HEK293 (cell line): ENCODE measurements around the gene IGF2R.

Experiments
- CTCF ChIP-seq: fragments of 450-650 bp; formaldehyde crosslinking; IDR thresholded peaks from 2 replicates; pipeline ENCODE4 v1.5.1; 2016; ENCODE audit warnings: missing biosample characterization, missing genetic modification characterization
- PBX3 ChIP-seq: sonication (generic); formaldehyde crosslinking; IDR thresholded peaks from 2 replicates; pipeline ENCODE4 v1.8.1; 2022; ENCODE audit warnings: mild to moderate bottlenecking, moderate library complexity, missing genetic modification reagents
- REST ChIP-seq: fragments of 450-650 bp; formaldehyde crosslinking; IDR thresholded peaks from 2 replicates; pipeline ENCODE4 v1.5.1; 2016; ENCODE audit warnings: missing biosample characterization, missing genetic modification characterization
- YY1 ChIP-seq: fragments of 450-650 bp; formaldehyde crosslinking; IDR thresholded peaks from 2 replicates; pipeline ENCODE4 v1.5.1; 2018; ENCODE audit warnings: missing biosample characterization, missing genetic modification characterization
- ZNF148 ChIP-seq: fragments of 450-650 bp; formaldehyde crosslinking; IDR thresholded peaks from 2 replicates; pipeline ENCODE4 v1.5.0; 2017; ENCODE audit warnings: missing biosample characterization, missing genetic modification characterization, borderline replicate concordance
- ZNF585B ChIP-seq: fragments of 450-650 bp; formaldehyde crosslinking; IDR thresholded peaks from 2 replicates; pipeline ENCODE4 v1.5.1; 2016; ENCODE audit warnings: missing biosample characterization, missing genetic modification characterization

- no peak for TF ChIP-seq PBX3
- no peak for TF ChIP-seq YY1
- no peak for TF ChIP-seq ZNF148 (tag by site-specific recombination)
- TF ChIP-seq ZNF585B: no peak
- no peak for TF ChIP-seq REST (tag by site-specific recombination)
- no peak for TF ChIP-seq CTCF (tag by site-specific recombination)
Measured at GRCh38 chr6:159952289-159953005, 16.4 kb upstream of the IGF2R start.
